ENCODE results near the gene TSGA10. TPM values are rescaled to one million over a fixed set of nuclear protein-coding genes. Genes with fewer than 3 reads are reported as not detected.
A peak's percentile ranks its signal among the peaks of the same experiment; 100 is the strongest.
"Not testable (repeated sequence)": the region's sequence is repeated elsewhere in the genome, so short reads cannot be mapped to it uniquely, and the experiment has no call there.

The TSGA10 gene
- total RNA-seq, 1 donor from 2014 or later: 21.6 TPM

DNA sequence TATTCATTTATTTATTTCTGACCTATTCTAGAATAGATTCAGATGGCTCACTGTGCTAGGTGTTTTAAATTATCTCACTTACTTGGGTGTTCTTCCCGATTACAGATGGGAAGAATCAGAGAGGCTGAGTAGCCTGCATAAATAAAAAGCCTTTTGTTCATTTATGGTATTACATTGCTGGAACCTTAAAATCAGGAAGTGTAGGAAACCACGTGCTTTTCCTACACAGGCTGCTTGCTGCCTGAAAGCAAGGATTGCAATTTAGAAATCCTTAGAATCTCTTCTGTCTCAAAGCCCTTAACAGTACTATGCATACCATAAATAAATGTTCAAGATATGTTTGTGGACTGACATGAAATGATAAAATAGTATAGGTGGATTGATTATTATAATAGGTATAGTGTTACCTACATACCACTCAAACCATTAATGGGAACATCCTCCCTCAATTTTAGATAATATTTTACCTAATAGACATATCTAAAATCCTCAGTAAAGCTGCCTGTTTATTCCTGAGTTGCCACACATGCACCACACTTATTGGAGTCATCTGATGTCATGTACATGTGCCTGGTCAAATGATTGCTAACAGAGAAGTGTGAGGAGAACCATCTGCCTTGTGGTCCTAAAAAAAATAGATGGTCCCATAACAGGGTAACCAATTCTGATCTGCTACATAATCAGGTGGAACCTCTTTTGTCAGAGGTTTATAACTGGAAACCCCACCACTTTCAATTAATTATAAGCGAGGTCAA, 86.7 kb downstream of the TSGA10 start:
- DNase-seq (ENCODE audit: low read depth): no peak

GRCh38 chr2:99066075-99066958, 88.4 kb downstream of the TSGA10 start:
- peak; percentile 79 for DNase-seq (ENCODE audit: low read depth)

- not testable (repeated sequence) for DNase-seq (ENCODE audit: low read depth)
Measured at GRCh38 chr2:99049187-99049586, 105.6 kb downstream of the TSGA10 start.

GRCh38 chr2:99040736-99041300, 113.9 kb downstream of the TSGA10 start:
- DNase-seq (ENCODE audit: low read depth): peak; percentile 66

DNA sequence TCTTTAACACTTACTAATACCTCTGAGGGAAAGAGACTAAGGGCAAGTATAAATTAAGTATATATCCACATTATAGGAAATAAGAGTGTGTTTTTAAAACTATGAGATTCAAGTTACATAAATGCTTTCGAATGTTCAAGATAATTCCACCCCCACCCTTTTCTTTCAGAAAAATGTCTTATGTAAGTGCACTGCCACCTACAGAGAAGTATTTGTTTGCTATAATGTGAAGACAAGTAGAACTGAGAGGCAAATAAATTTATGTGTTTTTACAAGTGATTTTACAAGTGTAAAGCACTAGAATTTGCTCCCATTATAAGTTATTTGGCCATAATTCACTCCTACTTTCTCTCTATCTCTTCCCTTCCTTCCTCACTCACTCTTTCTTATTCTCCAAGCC, 118.8 kb downstream of the TSGA10 start:
- peak; percentile 32 for DNase-seq (ENCODE audit: low read depth)

GRCh38 chr2:99032786-99033185, 122.0 kb downstream of the TSGA10 start:
- peak; percentile 50 for DNase-seq (ENCODE audit: low read depth)

DNA sequence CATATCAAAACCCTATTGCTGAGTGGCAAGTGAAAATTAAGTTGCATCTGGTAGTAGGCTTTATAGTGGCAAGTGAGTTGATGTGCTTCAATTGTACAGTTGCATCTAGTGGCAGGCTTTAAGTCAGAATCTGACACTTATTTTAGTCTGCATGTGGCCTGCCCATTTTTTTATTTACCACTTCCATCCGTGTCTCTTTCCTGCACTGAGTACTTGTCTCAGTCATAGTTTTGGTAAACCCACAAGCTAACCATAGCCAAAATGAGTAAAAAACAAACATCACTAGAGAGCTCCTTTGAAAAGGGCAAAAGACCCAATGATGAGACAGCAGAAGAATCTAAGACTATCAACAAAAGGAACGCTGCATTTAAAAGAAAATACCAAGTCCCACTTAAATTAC, 122.7 kb downstream of the TSGA10 start:
- DNase-seq (ENCODE audit: low read depth): no peak

GRCh38 chr2:99031481-99031880, 123.3 kb downstream of the TSGA10 start:
- no peak for DNase-seq (ENCODE audit: low read depth)

GRCh38 chr2:99028558-99028957, 126.2 kb downstream of the TSGA10 start:
- no peak for DNase-seq (ENCODE audit: low read depth)

DNA sequence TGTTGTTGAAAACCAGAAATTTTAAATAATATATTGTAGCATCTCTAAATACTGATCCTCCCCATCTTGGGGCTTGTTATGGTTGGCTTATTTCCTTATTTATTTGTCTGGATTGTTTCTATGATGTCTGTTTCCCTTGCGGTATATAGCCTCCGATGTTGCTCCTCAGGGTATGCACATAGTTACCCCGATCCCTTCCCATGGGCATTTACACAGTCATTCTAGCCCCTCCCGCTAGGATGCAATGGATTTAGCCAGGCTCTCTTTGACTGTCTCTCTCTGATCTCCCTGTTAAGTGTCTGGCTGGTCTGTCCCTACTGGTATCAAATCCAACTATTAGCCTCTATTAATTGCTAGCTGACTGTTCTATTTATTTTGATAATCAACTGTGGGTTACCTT, 126.9 kb downstream of the TSGA10 start:
- DNase-seq (ENCODE audit: low read depth): no peak

DNA sequence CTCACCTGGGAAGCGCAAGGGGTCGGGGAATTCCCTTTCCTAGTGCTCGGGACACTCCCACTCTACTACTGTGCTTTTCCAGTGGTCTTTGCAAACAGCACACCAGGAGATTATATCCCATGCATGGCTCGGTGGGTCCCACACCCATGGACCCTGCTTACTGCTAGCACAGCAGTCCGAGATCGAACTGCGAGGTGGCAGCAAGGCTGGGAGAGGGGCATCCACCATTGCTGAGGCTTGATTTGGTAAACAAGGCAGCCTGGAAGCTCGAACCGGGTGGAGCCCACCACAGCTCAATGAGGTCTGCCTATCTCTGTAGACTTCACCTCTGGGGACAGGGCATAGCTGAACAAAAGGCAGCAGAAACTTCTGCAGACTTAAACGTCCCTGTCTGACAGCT, 154.0 kb downstream of the TSGA10 start:
- no peak for DNase-seq (ENCODE audit: low read depth)

DNA sequence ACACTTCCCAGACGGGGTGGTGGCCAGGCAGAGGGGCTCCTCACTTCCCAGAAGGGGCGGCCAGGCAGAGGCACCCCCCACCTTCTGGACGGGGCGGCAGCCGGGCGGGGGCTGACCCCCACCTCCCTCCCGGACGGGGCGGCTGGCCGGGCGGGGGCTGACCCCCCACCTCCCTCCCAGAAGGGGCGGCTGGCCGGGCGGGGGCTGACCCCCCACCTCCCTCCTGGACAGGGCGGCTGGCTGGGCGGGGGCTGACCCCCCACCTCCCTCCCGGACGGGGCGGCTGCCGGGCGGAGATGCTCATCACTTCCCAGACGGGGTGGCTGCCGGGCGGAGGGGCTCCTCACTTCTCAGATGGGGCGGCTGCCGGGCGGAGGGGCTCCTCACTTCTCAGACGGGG, 166.0 kb downstream of the TSGA10 start:
- not testable (repeated sequence) for DNase-seq (ENCODE audit: low read depth)

- DNase-seq (ENCODE audit: low read depth): no peak
Measured at GRCh38 chr2:98985905-98986666, 168.7 kb downstream of the TSGA10 start.

DNA sequence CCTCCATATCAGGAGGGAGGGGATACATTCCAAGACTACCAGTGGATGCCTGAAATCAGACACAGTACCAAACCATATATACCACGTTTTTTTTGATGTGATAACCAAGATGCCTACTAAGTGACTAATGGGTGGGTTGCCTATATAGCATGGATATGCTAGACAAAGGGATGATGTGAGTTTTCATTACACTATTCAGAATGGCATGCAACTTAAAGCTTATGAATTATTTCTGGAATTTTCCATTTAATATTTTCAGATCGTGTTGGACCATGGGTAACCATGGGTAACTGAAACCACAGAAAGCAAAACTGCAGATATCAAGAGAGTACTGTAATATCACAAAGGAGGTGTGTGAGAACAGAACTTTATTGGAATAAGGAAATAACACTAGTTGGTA, 179.1 kb downstream of the TSGA10 start:
- no peak for DNase-seq (ENCODE audit: low read depth)

- no peak for DNase-seq (ENCODE audit: low read depth)
Measured at GRCh38 chr2:98972582-98973167, 182.1 kb downstream of the TSGA10 start.

GRCh38 chr2:98959810-98960507, 194.8 kb downstream of the TSGA10 start:
- no peak for DNase-seq (ENCODE audit: low read depth)

DNA sequence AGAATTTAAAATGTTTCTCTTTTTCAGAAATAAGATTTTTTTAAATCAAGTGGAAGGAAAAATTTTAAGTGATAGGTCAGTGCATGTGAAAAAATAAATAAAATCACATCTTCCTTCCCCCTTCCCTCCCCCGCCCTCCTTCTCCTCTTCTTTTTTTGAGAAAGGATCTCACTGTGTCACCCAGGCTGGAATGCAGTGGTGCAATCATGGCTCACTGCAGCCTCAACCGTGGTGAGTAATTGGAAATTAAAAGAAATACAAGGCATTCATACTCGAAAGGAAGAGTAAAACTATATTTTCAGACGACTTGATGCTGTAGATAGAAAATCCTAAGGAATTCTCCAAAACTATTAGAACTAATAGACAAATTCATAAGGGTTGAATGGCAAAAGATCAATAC, 201.8 kb downstream of the TSGA10 start:
- DNase-seq (ENCODE audit: low read depth): no peak

DNA sequence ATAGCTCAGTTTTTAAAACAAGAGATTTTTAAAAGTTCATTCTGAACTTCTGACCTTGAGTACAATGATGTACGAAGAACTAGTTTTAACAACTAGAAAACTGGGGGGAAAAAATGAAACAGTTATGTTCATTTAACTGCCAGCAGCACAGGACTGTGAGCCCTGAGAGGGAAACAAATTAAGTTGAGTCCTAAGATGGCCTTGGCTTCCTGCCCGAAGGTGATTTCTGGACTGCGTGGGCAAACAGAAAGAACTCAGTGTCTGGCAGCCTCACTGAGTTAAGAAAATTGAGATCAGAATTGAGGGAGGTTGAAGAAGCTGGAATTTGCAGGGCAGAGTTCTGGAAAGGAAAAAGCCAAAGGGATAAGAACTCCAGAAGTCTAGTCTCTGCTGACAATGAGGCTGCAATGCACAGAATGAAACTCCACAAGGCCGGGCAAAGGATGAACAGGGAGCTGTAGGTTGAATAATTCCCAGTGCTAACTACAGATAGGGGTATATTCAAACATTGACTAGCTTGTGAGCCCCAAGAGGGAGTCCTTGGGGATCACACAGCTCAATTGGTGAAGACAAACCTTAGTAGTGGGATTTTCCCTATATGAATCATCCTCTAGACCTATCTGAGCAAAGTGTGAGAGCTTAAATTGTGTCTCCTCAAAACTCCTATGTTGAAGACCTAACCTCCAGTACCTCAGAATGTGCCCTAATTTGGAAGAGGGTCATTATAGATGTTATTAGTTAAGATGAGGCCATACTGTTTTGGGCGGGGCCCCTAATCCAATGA, 205.6 kb downstream of the TSGA10 start:
- peak; percentile 70 for DNase-seq (ENCODE audit: low read depth)

DNA sequence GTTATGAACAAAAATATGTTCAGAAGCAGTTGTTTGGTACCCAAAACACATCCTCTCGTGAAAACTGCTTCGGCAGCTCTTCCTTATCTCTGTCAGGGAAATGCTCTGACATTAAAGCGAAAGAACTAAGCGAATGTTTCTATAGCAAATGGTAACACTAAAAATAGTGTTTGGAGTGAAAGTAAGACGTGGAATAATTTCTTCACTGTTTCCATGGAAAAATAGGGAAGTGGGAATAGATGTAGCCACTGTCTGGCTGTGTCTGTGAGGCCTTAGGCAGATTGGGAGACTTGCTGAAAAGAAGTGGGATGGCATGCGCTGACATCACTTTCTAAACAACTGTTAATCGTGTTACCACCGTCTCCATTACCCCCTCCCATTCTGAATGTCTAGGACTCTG, 207.2 kb downstream of the TSGA10 start:
- no peak for DNase-seq (ENCODE audit: low read depth)

Measured in renal cortical epithelial cell (primary cell).